ENCODE measurements around the gene ADGRL1. TPM values are rescaled to one million over a fixed set of nuclear protein-coding genes. Genes with fewer than 3 reads are reported as not detected.

ADGRL1 gene
- polyA plus RNA-seq, 1 of the 3 experiments (the other 2 are of a cell fraction) = 13.4 TPM

GRCh38 chr19:14175351-14175792, 30.6 kb downstream of the ADGRL1 start:
- POLR2A ChIA-PET = no interaction called here
- no peak overlapping the region for H3K27ac ChIP-seq (ENCODE audit: low read depth in 2 of 2, low read length in 1 of 2)
- no peak overlapping the region for H3K9ac ChIP-seq
- no peaks in the 10 kb centered on the region for H3F3A ChIP-seq (replicated peaks; ENCODE audit: insufficient read depth)
- 94% methylated on average over 6 of the region's 6 CpGs for WGBS (ENCODE audit: low lambda C conversion rate)
- no peak for DNase-seq
- no peak overlapping the region for H2AFZ ChIP-seq (ENCODE audit: low read depth)
- no peaks in the 10 kb centered on the region for H3K79me2 ChIP-seq (ENCODE audit: insufficient read depth)
- no peaks in the 10 kb centered on the region for H3K9me2 ChIP-seq
- H3K27me3 ChIP-seq (ENCODE audit: insufficient read depth) = no peaks in the 10 kb centered on the region
- no peak overlapping the region for H3K4me2 ChIP-seq
- no peaks in the 10 kb centered on the region for H3K9me3 ChIP-seq
- TF ChIP-seq FOXJ3 (CRISPR knock-in tag; IDR thresholded peaks at IDR 0.05) = no peak
- TF ChIP-seq GABPA (IDR thresholded peaks at IDR 0.05; ENCODE audit: low read depth) = no peak
- no peak for TF ChIP-seq JUND (IDR thresholded peaks at IDR 0.05)
- TF ChIP-seq NRF1 (IDR thresholded peaks at IDR 0.05; ENCODE audit: low read depth, low read length) = no peak
- no peak for TF ChIP-seq FOXM1 (IDR thresholded peaks at IDR 0.05; ENCODE audit: low read depth)
- TF ChIP-seq YY1 (IDR thresholded peaks at IDR 0.05; ENCODE audit: low read depth) = no peak
- no peak for TF ChIP-seq FOSL2 (IDR thresholded peaks at IDR 0.05; ENCODE audit: borderline replicate concordance, low read depth)
- TF ChIP-seq, protein P1, sequence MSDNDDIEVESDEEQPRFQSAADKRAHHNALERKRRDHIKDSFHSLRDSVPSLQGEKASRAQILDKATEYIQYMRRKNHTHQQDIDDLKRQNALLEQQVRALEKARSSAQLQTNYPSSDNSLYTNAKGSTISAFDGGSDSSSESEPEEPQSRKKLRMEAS (IDR thresholded peaks at IDR 0.05; ENCODE audit: low read depth) = no peak
- H3K36me3 ChIP-seq (replicated peaks in 1 of 2; ENCODE audit: control insufficient read depth in 1 of 2, insufficient read depth in 2 of 2, low read length in 1 of 2) = peaks cover 0 to 3% of the 10 kb centered on the region in 2 experiments
- H4K20me1 ChIP-seq (ENCODE audit: insufficient read depth) = no peaks in the 10 kb centered on the region
- no peaks in the 10 kb centered on the region for H3K4me1 ChIP-seq (ENCODE audit: control insufficient read depth in 1 of 2, insufficient read depth in 2 of 2, low read depth in 1 of 2, low read length in 1 of 2)
- H3K4me3 ChIP-seq (ENCODE audit: low read depth in 2 of 2, low read length in 1 of 2) = no peak overlapping the region
- CTCF ChIA-PET = no interaction called here

DNA sequence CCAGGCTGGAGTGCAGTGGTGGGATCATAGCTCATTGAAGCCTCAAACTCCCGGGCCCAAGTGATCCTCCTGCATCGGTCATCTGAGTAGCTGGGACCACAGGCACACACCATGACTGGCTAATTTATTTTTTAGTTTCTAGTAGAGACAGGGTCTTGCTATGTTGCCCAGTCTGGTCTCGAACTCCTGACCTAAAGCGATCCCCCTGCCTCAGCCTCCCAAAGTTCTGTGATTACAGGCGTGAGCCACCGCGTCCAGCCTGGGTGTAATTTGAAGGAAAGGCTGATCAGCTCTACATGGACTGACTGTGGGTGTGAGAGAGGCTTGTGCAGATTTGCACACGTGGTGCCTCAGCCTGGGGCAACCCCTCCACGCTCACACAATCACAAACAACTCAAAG, 31.1 kb downstream of the ADGRL1 start:
- no peak overlapping the region for H3K9ac ChIP-seq
- POLR2A ChIA-PET = no interaction called here
- H3F3A ChIP-seq (replicated peaks; ENCODE audit: insufficient read depth) = no peaks in the 10 kb centered on the region
- CTCF ChIA-PET = interaction anchor here (0.7 to 1.1 kb wide), 2 partner anchors 26 to 173 kb away, joined by 3 read pairs; no protein-coding TSS in a partner anchor
- H3K27ac ChIP-seq (ENCODE audit: low read depth in 2 of 2, low read length in 1 of 2) = no peak overlapping the region
- H2AFZ ChIP-seq (ENCODE audit: low read depth) = no peak overlapping the region
- H3K4me3 ChIP-seq (ENCODE audit: low read depth in 2 of 2, low read length in 1 of 2) = no peak overlapping the region
- no peaks in the 10 kb centered on the region for H3K27me3 ChIP-seq (ENCODE audit: insufficient read depth)
- no peaks in the 10 kb centered on the region for H3K4me1 ChIP-seq (ENCODE audit: control insufficient read depth in 1 of 2, insufficient read depth in 2 of 2, low read depth in 1 of 2, low read length in 1 of 2)
- TF ChIP-seq TEAD4 (IDR thresholded peaks at IDR 0.05; ENCODE audit: borderline replicate concordance, insufficient read depth) = no peak
- TF ChIP-seq FOXM1 (IDR thresholded peaks at IDR 0.05; ENCODE audit: low read depth) = no peak
- no peak for TF ChIP-seq GABPA (IDR thresholded peaks at IDR 0.05; ENCODE audit: low read depth)
- no peak for TF ChIP-seq YY1 (IDR thresholded peaks at IDR 0.05; ENCODE audit: low read depth)
- TF ChIP-seq, protein P2, sequence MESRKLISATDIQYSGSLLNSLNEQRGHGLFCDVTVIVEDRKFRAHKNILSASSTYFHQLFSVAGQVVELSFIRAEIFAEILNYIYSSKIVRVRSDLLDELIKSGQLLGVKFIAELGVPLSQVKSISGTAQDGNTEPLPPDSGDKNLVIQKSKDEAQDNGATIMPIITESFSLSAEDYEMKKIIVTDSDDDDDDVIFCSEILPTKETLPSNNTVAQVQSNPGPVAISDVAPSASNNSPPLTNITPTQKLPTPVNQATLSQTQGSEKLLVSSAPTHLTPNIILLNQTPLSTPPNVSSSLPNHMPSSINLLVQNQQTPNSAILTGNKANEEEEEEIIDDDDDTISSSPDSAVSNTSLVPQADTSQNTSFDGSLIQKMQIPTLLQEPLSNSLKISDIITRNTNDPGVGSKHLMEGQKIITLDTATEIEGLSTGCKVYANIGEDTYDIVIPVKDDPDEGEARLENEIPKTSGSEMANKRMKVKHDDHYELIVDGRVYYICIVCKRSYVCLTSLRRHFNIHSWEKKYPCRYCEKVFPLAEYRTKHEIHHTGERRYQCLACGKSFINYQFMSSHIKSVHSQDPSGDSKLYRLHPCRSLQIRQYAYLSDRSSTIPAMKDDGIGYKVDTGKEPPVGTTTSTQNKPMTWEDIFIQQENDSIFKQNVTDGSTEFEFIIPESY (IDR thresholded peaks at IDR 0.05; ENCODE audit: borderline replicate concordance, low read depth) = no peak
- TF ChIP-seq MEF2A (IDR thresholded peaks at IDR 0.05; ENCODE audit: borderline replicate concordance, low read depth) = no peak
- peaks cover 0 to 3% of the 10 kb centered on the region in 2 experiments for H3K36me3 ChIP-seq (replicated peaks in 1 of 2; ENCODE audit: control insufficient read depth in 1 of 2, insufficient read depth in 2 of 2, low read length in 1 of 2)
- 99% methylated on average over 8 of the region's 9 CpGs for WGBS (ENCODE audit: low lambda C conversion rate)
- H3K9me3 ChIP-seq = no peaks in the 10 kb centered on the region
- no peaks in the 10 kb centered on the region for H3K9me2 ChIP-seq
- H3K4me2 ChIP-seq = no peak overlapping the region
- no peaks in the 10 kb centered on the region for H3K79me2 ChIP-seq (ENCODE audit: insufficient read depth)
- H4K20me1 ChIP-seq (ENCODE audit: insufficient read depth) = no peaks in the 10 kb centered on the region
- no peak for DNase-seq
